NCI-H446 (cell line): Measurements from ENCODE around the gene HOXD10.

Experiments used
- DNase-seq, 2 experiments: peaks; one replicate each; lab custom pipeline; 2025; lab: John Stamatoyannopoulos, UW

The HOXD10 gene

DNA sequence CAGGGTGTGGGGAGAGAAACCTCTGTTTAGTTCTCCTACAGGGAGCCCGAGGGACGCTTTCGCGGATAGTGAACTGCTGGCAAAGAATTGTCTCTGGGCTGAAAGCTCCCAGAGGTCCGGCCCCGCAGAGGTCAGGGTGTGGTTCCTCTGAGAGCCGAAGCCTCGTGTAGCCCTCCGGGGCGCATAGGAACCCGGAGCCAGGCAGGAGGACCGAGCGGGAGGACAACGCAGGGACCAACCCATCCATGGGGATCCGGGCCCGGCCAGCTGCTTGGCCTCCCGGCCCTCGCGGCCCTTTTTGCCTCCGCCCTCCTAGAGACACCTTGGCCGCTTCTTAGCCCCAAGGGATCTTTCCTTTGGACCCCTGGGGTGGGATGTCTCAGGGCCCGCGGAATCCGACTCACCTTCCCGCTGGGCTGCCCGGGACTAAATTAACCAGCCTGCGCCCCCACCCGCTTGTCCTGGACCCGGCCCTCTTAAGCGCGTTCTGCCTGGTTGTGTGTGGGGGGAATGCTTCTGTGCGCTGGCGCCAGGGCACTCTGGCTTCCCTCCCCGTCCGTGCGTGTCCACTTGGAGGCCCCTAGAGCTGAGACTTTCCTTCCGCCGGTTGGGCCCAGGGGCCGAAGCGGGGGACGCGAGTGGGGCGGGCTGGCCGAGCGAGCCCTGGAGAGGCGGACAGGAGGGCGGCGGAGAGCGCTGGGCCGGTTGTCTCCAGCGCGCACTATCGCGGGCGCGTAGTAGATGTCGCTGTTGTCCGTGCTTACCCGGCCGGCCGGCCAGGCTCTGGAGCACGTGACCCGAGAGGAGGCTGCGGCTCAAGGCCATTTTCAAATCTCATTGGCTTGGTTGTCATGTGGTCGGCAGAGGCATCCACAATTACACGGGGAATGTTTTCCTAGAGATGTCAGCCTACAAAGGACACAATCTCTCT lies at the start of gene HOXD10:
Gene HOXD10, plus strand, starts transcription at position 896 of the 931 bp plus-strand sequence. CDS start 56 bp downstream, outside the sequence.
- no peak for DNase-seq

DNA sequence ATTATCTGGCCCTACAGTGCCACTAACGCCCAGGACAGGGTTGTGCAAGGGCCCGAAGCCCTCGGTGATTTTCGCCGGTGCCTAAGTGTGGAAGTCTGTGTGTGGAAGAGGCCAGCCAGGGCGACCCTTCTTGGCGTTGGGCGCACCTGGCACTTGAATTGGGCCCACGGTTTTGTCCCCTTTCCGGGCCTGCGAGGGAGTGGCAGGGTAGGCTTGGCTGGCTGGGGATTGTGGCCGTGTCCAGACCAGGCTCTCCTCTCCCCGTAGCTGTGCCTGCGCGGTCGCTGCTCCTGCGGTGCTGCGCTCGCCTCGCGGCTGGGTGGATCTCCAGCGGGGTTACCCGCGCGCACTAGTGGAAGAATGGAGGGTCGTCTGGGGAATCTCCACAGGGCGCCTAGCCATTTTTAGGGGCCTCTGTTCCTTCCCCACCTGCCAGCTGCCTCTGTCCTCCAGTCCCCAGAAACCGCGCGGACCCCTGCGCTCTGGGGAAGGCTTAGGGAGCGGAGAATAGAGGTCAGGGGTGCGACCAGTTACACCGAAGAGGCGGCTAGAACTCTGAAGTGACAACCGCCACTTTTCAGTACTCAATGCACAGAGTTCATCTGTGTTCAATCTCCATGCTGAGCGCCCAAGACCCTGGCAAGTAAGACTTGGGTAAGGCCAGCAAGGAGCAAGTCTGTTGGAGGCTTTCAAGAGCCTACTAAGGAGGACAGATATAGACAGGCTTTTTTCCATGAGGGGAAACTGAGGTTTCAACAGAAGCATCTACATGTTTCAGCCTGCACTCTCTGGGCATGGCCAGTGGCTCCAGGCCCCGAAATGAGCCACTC lies 48.8 kb upstream of the HOXD10 start:
- DNase-seq = no peak

DNA sequence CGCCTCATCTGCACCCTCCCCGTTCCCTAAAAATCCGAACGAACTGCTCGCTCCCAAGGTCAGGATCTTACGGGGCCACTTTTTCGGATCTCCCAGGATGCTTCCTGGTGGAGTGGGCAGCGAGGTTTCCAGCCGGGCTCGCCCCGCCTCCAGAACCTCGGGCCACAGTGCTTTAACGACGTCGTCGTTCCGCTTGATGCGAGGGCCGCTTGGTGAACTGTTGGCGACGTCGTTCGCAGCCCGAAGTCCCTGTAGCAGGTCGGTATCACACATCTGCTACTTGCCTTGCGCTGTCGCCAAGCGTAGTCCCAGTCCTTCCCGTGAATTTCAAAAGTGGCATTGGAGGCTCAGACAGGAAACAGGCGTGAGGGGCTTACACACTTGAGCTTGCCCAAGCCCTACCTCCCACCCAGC lies 48.2 kb upstream of the HOXD10 start:
- DNase-seq = no peak

DNA sequence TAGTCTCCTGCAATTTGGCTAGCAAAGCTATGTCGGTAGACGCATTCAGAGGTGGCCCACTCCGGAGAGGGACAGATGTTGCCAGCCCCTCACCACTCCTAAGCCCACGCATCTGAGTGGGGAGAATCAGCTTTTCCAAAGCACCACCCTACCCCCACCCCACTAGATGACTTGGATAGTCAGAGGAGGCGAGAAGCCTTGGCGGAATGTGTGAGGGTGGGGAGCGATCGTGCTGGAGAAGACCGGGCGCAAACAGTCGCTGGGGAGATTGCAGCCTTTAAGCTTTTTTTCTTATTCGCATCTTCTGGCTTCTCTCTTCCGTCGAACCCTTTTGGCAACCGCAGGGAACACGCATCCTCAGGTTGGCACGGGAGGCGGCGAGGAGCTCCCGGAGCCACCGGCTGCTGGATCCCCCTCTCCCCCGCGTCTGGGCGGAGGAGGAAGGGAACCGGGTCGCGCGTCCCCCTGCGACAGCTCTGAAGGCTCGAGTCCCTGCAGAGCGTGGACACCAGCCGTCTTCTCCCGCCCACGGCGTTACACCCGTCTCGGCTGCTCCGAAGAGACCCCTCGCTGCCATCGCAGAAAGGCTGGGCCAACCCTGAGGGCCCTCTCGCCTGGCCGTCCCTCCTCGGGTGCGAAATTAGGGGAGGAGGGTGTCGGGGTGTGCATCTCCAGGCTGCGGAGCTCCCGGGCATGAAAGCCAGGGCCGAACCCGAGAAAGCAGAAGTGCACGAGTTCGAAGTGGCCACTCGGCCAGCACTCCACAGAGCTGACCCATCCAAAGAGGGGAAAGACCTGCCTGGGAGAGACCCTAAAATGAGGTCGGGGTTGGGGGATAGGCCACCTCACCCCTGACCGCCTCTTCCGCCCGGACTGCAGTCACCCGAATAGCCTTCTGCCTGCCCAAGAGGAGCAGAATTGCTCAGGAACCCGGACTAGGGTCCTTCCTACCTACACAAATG lies 45.0 kb upstream of the HOXD10 start:
- DNase-seq = no peak

DNA sequence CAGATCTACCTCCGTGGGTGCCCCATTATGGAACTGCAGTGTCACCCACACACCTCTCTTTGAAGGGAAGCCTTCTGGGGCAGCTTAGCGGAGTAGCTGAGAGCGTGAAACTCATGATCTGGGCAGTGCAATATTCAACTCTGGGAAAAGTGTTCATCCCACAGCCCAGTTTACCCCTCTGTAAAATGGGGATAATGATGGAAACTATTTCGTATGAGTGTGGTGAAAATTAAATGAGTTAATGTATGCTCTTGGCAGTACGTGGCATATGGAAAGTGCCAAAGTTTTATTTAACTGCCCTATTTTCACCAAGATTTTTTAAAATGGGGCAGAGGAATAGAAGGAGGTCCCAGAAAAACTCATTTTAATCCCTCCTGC lies 44.3 kb upstream of the HOXD10 start:
- no peak for DNase-seq

DNA sequence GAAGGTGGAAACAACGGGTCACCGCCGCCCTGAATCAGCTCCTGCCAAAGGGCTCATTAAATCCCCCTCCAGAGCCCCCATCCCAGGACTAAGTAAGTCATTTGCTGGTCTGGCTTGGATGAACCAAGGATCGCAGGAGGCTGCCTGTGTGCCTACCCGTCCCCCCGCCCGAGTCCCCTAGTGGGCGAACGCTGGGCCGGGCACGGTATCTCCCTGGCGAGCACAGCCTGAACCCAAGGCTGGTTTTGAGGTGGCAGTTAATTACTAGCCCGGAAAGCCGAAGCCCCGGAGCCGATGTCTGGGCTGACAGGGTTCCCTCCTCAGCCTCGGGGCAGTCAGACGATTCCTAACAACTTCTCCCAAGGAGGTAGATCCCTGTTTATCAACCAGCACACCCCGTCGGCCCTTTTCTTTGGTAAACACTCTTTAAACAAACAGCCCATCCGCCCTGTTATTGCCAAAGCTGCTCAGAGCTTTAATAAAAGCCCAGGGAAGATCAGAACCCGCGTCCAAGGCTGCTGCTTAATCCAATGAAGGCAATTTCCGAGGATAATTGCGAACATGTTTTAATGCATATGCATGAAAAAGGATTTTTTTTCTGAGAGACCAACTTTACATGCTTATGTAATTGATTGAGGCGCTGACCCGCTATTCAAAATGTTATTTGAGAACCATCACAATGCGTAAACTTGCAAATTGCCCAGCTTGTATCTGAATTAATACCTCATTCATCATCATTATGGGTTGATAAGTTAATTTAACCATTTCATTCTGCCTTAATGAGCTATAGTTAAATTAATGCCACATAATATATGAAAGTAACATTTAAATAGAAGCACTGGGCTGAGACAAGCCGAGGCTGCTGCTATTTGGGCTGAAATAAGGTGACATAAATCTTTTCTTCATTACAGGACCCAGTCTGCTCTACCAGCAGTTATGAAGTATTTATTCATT lies 43.4 kb upstream of the HOXD10 start:
- no peak for DNase-seq

DNA sequence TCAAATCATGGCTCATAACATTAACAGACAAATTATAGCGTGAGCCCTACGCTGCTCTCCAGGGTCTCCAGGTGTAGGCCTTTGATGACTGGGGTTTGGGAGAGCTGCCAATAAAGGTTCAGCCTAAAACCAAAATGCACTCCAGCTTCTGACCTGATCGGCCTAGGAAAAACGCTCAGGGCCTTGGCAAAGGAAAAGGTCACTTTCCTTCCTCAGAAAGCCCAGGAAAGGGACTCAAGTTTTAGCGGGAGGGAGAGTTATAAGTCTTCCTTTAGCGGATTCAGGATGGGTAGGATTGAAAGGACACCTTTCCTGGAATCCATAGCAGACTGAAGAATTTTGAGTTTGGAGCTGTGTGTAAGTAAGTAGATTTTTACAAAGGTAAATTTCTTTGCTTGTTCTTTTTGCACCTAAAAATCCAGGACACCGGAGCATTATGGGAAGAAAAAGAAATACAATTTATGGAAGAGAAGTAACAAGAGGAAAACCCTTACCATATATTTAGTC lies 41.6 kb upstream of the HOXD10 start:
- no peak for DNase-seq

DNA sequence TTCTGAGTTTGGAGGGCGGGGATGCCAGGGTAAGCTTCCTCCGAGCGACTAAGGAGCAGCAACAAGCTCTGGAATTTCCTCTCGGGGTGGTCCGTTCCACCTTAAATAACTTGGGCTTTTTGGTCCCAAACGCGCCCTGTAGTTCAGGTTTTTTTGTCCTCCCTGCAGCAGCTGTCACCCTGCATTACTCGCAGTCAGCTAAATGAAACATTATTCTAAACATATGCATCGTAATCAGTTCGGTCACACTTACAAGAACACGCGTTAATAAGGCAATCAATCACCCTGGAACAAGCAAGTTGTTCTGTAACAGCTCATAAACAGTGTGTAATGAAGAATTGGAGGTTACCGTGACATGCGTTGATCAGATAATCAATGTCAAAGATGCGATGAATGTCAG lies 41.1 kb upstream of the HOXD10 start:
- DNase-seq = no peak

DNA sequence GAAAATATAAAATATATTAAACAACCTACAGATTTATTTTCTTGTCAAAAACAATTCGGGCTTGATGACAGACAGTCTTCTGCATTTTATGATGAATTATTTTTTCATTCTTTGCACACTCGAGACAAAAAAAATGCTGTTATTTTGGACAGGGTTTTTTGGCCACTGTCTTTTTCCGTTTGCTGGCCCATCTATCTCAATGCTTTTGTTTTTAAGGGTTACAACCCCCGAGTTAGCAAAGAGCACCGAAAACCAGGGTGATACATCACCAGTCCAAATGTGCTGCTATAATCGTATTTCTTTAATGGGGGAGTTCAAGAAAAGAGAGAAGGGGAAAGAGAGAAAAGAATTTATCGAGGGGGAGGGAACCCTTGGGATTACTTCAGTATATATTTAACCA lies 40.5 kb upstream of the HOXD10 start:
- no peak for DNase-seq

DNA sequence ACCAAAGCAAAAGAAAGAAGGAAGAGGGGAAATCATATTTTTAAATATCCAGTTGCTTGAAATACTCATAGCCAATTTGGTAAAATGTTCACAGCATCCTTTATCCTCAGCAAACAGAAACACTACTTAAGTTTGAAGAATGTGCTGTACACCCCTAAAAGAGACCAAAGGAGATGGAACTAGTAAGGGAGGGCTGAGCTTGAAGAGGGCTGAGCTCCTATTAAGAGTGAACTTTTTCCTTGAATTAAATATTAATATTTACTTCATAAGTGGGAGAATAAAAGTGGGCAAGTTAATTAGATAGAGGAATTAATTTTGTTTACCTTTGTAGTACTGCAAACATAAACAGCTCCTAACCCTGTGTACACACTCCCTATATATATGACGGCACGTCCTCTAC lies 39.8 kb upstream of the HOXD10 start:
- DNase-seq = no peak

DNA sequence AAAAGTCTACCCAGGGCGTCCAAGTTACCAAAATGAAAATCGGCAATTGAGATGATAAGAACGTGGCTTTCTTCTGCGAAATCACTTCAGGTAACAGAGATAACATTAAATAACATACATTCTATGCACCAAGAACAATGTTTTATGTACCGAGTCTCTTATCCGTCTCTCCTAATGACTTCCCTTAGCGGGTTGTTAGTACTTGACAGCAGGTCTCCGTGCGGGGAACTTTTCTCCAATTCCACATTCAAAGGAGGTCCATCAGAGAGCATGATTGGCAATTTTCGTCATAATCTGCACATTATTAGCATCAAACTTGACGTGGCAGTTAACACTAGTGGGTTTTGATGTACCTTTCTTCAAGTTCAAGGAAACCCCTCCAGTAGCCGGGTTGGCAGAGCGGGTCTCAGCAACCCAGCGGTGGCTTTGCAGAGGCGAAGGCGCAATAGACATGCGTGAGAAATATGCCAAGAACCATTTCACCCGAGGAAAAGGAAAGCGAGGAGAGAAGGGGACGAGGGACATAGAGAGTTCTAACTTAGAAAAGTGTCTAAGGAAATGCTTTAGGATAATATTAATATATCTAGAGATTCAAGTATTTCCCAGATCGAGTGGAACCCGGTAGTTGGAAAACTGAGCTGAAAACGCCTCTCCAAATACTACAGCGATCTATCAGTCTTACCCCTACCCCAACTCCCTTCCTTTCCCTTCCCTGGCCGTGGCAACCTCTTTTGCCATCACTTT lies 37.9 kb upstream of the HOXD10 start:
- no peak for DNase-seq

DNA sequence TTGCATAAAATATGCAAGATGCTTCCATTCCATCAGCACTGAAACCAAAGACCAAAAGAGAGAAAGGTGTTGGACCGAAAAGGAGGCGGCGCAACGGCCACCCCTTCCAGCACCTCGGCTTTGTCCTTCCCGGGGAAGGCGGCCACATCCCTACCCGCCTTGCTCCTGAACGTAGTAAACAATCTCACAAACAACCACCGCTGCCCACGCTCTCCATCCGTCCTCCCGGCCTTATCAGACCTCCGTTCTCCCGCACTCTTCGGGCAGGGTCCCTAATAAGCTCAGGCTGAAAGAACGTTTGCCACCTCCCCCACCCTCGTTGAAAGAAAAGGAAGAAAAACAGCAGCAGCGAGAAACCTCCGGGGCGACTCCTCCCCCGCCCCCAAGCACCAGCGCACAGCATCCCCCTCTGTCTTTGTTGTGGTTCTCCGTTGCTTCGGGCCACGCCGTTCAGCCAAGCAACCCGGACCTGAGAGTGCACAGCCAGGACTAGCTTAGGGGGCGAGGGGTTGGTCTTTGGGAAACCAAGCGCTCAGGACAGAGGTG lies 37.2 kb upstream of the HOXD10 start:
- no peak for DNase-seq

DNA sequence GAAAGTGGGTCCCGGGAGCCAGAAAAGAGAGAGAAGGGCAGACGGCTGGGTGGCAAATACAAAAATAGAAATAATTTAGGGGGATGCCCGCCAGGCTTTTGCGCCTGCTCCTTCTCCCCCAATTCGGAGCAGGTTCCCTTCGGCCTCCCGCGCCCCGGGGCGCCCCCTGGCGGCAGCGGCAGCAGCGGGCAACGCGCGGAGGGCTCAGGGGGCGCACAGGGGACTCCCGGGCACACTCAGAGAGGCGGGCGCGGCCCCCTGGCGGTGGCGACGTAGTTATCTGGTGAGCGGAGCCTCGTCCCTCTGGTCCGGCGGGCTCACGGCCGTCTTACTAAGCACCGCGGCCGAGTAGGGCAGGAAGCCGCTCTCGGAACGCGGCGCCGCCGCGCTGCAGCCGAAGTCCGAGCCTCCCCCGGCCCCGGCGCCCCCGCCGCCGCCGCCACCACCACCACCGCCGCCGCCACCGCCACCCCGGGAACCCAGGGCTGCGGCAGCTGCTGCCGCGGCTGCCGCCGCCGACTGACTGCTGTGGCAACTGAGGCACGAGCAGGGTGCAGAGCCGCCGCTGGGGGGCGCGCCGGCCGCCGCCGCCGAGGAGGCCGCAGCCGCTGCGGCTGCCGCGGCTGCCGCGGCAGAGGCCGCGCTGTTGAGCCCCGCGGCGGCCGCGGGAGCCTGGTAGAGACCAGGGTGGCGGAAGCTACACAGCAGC lies 36.6 kb upstream of the HOXD10 start:
- DNase-seq = peak in 1 of 2 experiments; percentile 64

DNA sequence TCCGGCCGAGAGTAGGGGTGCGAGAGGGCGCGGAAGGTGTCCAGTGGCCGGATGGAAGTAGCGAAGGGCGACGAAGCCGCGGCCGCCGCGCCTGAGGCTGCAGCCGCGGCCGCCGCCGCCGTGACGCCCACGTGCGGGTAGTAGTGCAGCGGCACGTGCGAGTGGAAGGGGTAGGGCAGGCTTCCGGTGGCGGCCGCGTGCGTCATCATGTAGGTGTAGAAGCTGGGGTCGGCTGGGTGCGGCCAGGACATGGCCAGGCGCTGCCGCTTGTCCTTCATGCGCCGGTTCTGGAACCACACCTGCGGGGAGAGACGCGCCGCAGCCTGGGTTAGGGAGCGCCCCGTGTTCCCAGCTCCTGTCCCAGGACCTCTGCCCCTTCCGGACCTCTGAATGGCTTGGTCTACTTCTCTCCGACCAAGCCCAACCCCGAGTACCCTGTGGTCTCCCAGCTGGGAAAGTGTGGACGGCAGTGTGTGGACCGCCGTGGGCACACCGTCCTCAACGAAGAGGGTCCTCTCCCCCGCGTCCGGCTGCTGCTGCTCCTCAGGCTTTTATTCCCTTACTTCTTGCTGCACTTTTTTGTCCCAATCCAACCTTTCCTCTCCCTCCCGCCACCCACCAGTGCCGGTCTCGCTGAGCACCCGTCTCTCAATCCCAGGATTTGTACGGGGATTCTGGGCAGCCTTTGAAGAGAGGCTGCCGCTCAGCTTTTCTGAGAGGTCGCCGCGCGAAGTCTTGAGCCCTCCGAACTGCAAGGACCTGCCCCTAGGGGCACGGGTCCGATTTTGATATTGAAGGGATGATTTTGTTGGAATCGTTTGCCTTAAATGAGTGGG lies 35.8 kb upstream of the HOXD10 start:
- DNase-seq = no peak

DNA sequence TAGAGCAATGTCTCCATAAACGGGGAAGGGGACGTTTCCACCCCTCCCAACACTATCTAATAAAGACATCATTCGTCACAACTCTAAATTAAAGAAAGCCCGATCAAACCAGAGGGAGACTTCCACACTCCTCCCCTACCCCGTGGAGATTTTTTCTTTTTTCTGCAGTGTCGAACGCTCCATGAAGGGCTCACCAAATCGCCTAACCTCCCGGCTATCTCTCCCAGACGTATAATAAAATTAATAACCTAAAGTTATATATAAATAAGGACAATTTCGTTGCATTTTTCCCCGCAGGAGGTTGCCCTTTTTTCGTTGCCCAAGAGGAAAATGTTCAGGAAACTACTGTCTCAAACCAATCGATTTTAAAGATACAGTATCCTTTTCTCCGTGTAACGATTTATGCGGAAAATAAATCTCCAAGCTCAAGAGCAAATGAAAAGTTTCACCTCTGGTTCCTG lies 35.2 kb upstream of the HOXD10 start:
- no peak for DNase-seq

DNA sequence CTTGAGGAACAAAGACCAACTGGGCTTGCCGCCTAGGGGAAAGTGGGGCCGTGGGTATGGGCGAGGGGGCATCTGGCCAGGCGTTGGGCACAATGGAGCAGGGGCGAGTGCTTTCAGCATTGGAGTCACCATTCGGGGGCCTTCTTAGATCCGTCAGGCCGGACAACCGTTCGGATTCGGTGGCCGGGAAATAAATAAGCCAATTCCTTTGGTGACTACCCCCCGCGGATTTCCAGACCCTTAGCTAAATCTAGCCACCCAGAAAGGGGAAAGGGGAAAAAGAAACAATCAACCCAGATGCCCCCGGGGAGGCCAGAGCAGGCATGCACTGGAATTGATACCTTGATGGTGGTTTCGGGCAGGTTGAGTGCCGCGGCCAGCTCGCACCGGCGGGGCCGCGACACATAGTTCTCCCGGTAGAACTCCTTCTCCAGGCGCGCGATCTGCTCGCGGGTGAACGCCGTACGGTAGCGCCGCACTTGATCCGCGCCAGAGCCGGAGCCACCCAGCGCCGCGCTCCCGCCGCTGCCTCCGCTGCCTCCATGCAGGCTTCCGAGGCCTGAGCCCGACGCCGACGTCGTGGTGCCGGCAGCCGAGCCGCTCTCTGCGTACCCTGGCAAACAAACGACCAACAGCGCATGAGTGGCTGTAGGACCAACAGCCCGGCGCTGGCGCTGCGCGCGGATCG lies 34.6 kb upstream of the HOXD10 start:
- no peak for DNase-seq

DNA sequence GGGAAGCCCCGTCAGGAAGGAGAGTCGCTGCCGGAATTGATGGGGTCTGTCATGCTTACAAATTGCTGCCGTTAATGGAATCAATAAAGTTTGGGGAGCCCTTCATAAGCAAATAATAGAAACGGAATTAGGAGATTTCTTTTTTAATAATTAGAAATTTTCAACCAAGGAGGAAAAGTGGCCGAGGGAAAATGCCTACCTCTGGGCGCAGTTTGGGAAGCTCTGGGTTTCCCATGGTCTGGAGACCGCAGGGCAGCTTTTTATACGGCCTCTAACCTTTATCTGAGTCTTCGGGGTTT lies 34.1 kb upstream of the HOXD10 start:
- no peak for DNase-seq
